Measurements from ENCODE around the gene PPP1R13L. TPM values are rescaled to one million over a fixed set of nuclear protein-coding genes. Genes with fewer than 3 reads are reported as not detected.

PPP1R13L gene
- polyA plus RNA-seq, 6 donors from 2014 or later, result 0.29 to 4.3 (median 2.5) TPM; not detected in 1

GRCh38 chr19:45401815-45402214 lies 3.1 kb downstream of the PPP1R13L start:
- no peaks in the 10 kb centered on the region for H3K9me3 Mint-ChIP-seq
- no peak overlapping the region for H3K27ac Mint-ChIP-seq
- H3K27me3 Mint-ChIP-seq, result peaks cover 36 to 54% (median 36%) of the 10 kb centered on the region in 3 donors
- ATAC-seq (ENCODE audit: low read depth in 2 of 2), result no peak
- H3K4me3 Mint-ChIP-seq, result peak overlapping the region in 2 of 8 donors; percentile 40 to 71
- no peaks in the 10 kb centered on the region for H3K36me3 Mint-ChIP-seq
- DNase-seq, result no peak
- peaks cover 39 to 57% (median 44%) of the 10 kb centered on the region in 3 donors for H3K4me1 Mint-ChIP-seq

- Mint-ChIP-seq H3K9me3 (no peaks in the 10 kb centered on the region), H3K27ac (no peak overlapping the region), H3K4me3 (peak overlapping the region in 1 of 8 donors; percentile 50), H3K36me3 (no peaks in the 10 kb centered on the region), H3K27me3 (peaks cover 33 to 63% (median 45%) of the 10 kb centered on the region in 3 donors), H3K4me1 (peaks cover 36 to 45% (median 39%) of the 10 kb centered on the region in 3 donors)
- ATAC-seq (ENCODE audit: low read depth in 2 of 2) (no peak), DNase-seq (no peak)
Observed at GRCh38 chr19:45400192-45400591, 4.7 kb downstream of the PPP1R13L start.

- H3K9me3 Mint-ChIP-seq, result no peaks in the 10 kb centered on the region
- no peak for DNase-seq
- H3K4me1 Mint-ChIP-seq, result peaks cover 20 to 24% (median 21%) of the 10 kb centered on the region in 3 donors
- peak overlapping the region in 1 of 8 donors; percentile 15 for H3K4me3 Mint-ChIP-seq
- no peak overlapping the region for H3K27ac Mint-ChIP-seq
- H3K36me3 Mint-ChIP-seq, result no peaks in the 10 kb centered on the region
- H3K27me3 Mint-ChIP-seq, result peaks cover 18 to 36% (median 28%) of the 10 kb centered on the region in 3 donors
- ATAC-seq (ENCODE audit: low read depth in 2 of 2), result no peak
Observed at GRCh38 chr19:45395821-45396617, 8.8 kb downstream of the PPP1R13L start.

- no peak for DNase-seq
- Mint-ChIP-seq H3K27me3 (peaks cover 2 to 14% (median 11%) of the 10 kb centered on the region in 3 donors), H3K4me3 (no peak overlapping the region), H3K9me3 (no peaks in the 10 kb centered on the region), H3K27ac (peak overlapping the region in 1 of 6 donors; percentile 12), H3K4me1 (peaks cover 5 to 9% (median 7%) of the 10 kb centered on the region in 3 donors), H3K36me3 (no peaks in the 10 kb centered on the region)
- ATAC-seq (ENCODE audit: low read depth in 2 of 2), result no peak
Observed at GRCh38 chr19:45391871-45392665, 12.8 kb downstream of the PPP1R13L start.

GRCh38 chr19:45391346-45391745 lies 13.5 kb downstream of the PPP1R13L start:
- H3K36me3 Mint-ChIP-seq, result no peaks in the 10 kb centered on the region
- H3K27me3 Mint-ChIP-seq, result peaks cover 0 to 11% (median 10%) of the 10 kb centered on the region in 3 donors
- H3K4me3 Mint-ChIP-seq, result no peak overlapping the region
- no peaks in the 10 kb centered on the region for H3K9me3 Mint-ChIP-seq
- DNase-seq (no peak), ATAC-seq (ENCODE audit: low read depth in 2 of 2) (no peak)
- H3K27ac Mint-ChIP-seq, result peak overlapping the region in 2 of 6 donors; percentile 12 to 65
- H3K4me1 Mint-ChIP-seq, result peaks cover 2 to 9% (median 7%) of the 10 kb centered on the region in 3 donors

- Mint-ChIP-seq H3K36me3 (no peaks in the 10 kb centered on the region), H3K27me3 (peaks cover 8 to 31% (median 19%) of the 10 kb centered on the region in 3 donors), H3K9me3 (no peaks in the 10 kb centered on the region), H3K27ac (no peak overlapping the region), H3K4me1 (peaks cover 0 to 10% (median 7%) of the 10 kb centered on the region in 3 donors), H3K4me3 (no peak overlapping the region)
- DNase-seq (no peak), ATAC-seq (ENCODE audit: low read depth in 2 of 2) (peak in 1 of 2 donors; percentile 30)
Observed at GRCh38 chr19:45385392-45386221, 19.3 kb downstream of the PPP1R13L start.

GRCh38 chr19:45382426-45382825 lies 22.4 kb downstream of the PPP1R13L start:
- Mint-ChIP-seq H3K4me3 (no peak overlapping the region), H3K27me3 (peaks cover 8 to 31% (median 19%) of the 10 kb centered on the region in 3 donors), H3K27ac (peak overlapping the region in 1 of 6 donors; percentile 38), H3K9me3 (no peaks in the 10 kb centered on the region), H3K4me1 (peaks cover 0 to 10% (median 7%) of the 10 kb centered on the region in 3 donors), H3K36me3 (no peaks in the 10 kb centered on the region)
- ATAC-seq (ENCODE audit: low read depth in 2 of 2), result no peak
- no peak for DNase-seq

- Mint-ChIP-seq H3K4me3 (no peak overlapping the region), H3K27ac (no peak overlapping the region), H3K9me3 (no peaks in the 10 kb centered on the region), H3K4me1 (peaks cover 0 to 3% (median 0%) of the 10 kb centered on the region in 3 donors), H3K36me3 (no peaks in the 10 kb centered on the region), H3K27me3 (peaks cover 4 to 18% (median 7%) of the 10 kb centered on the region in 3 donors)
- ATAC-seq (ENCODE audit: low read depth in 2 of 2), result no peak
- no peak for DNase-seq
Observed at GRCh38 chr19:45380107-45380506, 24.8 kb downstream of the PPP1R13L start.

- H3K4me1 Mint-ChIP-seq, result peaks cover 0 to 4% (median 0%) of the 10 kb centered on the region in 3 donors
- H3K27me3 Mint-ChIP-seq, result peaks cover 0 to 9% (median 8%) of the 10 kb centered on the region in 3 donors
- H3K4me3 Mint-ChIP-seq, result peak overlapping the region in 1 of 8 donors; percentile 74
- peak overlapping the region in 1 of 6 donors; percentile 52 for H3K27ac Mint-ChIP-seq
- H3K36me3 Mint-ChIP-seq, result no peaks in the 10 kb centered on the region
- peaks cover 0 to 2% (median 0%) of the 10 kb centered on the region in 7 donors for H3K9me3 Mint-ChIP-seq
- ATAC-seq (ENCODE audit: low read depth in 2 of 2) (no peak), DNase-seq (no peak)
Observed at GRCh38 chr19:45376045-45376724, 28.7 kb downstream of the PPP1R13L start.

- peak within 1 kb of the TSS; percentile 75 to 99 (median 96) for H3K4me3 Mint-ChIP-seq
- peaks cover 0 to 2% (median 0%) of the 10 kb centered on the region in 7 donors for H3K9me3 Mint-ChIP-seq
- no peaks in the 10 kb centered on the region for H3K36me3 Mint-ChIP-seq
- peak within 1 kb of the TSS; percentile 60 to 97 (median 96) for H3K27ac Mint-ChIP-seq
- peaks cover 0 to 9% (median 8%) of the 10 kb centered on the region in 3 donors for H3K27me3 Mint-ChIP-seq
- peak; percentile 99 for ATAC-seq (ENCODE audit: low read depth in 2 of 2)
- peaks cover 10 to 24% (median 16%) of the 10 kb centered on the region in 3 donors for H3K4me1 Mint-ChIP-seq
- peak; percentile 100 for DNase-seq
Observed at GRCh38 chr19:45370410-45371204, 34.3 kb downstream of the PPP1R13L start, which contains the start of gene ERCC2. Gene ERCC2, minus strand, starts transcription at chr19:45370573. Its CDS starts 33 bp downstream, at chr19:45370540.

GRCh38 chr19:45368737-45369340 lies 36.0 kb downstream of the PPP1R13L start:
- DNase-seq (no peak), ATAC-seq (ENCODE audit: low read depth in 2 of 2) (no peak)
- Mint-ChIP-seq H3K9me3 (peaks cover 0 to 1% (median 0%) of the 10 kb centered on the region in 7 donors), H3K27me3 (no peaks in the 10 kb centered on the region), H3K36me3 (no peaks in the 10 kb centered on the region), H3K4me1 (peaks cover 10 to 24% (median 12%) of the 10 kb centered on the region in 3 donors), H3K4me3 (peak overlapping the region in 7 of 8 donors; percentile 19 to 97 (median 53)), H3K27ac (no peak overlapping the region)
